Measurements from ENCODE around the gene PHC3.

Gene PHC3

DNA sequence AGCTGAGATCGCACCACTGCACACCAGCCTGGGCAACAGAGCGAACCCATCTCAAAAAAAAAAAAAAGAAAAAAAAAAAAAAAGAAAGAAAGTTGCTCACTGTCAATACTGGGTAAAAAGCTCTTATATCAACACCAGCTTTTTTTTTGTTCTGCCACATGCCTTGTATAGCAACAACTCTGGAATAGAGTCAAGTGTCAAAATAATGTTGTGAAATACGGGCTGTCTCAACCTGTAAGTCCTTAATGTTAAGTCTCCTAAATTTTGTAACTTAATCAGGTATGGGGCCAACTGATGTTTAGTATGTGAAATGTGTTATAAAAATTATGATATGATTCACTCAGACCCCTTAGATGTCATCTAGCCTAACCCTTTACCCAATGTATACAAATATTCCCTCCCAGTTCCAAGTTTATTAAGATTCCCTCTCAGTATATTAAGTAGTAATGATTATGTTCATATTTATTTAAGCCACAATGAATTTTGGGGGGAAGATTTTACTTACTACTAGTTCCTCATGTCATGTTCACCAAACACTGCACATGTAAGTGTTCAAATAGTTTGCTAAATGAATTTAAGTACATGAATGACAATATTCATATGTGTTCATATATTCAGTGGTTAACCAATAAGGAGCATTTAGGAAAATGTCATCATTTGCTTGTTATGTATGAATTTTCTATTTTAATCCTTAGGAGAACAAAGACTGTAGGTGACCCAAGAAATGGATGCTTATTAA is 91.5 kb downstream of the PHC3 start:
- no peak for DNase-seq (ENCODE audit: insufficient read length)
- TF ChIP-seq POLR2AphosphoS5 (IDR thresholded peaks at IDR 0.05; ENCODE audit: low read depth, low read length), result no peak
- TF ChIP-seq POLR2A (IDR thresholded peaks at IDR 0.05; ENCODE audit: low read depth, low read length), result no peak
- TF ChIP-seq TAF1 (IDR thresholded peaks at IDR 0.05; ENCODE audit: borderline replicate concordance, low read depth, low read length), result no peak
- no peak for FAIRE-seq

DNA sequence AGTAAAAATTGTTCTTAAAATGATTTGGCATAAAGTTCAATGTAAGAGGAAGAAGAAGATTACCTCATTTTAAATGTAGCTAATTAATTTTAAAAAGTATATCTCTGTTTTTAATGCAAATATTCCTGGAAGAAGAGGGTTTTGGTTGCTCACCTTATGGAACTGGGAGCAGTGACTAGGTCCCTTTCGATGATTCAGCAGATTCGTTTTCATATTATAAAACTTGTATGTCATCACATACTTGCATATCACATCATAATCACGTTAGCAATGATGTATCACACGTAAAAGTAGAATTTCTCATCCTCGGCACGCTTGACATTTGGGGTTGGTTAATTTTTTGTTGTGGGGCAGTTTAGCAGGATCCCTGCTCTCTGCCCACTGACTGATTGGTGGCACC is 96.1 kb downstream of the PHC3 start:
- no peak for TF ChIP-seq TAF1 (IDR thresholded peaks at IDR 0.05; ENCODE audit: borderline replicate concordance, low read depth, low read length)
- TF ChIP-seq POLR2A (IDR thresholded peaks at IDR 0.05; ENCODE audit: low read depth, low read length), result no peak
- TF ChIP-seq POLR2AphosphoS5 (IDR thresholded peaks at IDR 0.05; ENCODE audit: low read depth, low read length), result no peak
- FAIRE-seq (no peak), DNase-seq (ENCODE audit: insufficient read length) (no peak)

DNA sequence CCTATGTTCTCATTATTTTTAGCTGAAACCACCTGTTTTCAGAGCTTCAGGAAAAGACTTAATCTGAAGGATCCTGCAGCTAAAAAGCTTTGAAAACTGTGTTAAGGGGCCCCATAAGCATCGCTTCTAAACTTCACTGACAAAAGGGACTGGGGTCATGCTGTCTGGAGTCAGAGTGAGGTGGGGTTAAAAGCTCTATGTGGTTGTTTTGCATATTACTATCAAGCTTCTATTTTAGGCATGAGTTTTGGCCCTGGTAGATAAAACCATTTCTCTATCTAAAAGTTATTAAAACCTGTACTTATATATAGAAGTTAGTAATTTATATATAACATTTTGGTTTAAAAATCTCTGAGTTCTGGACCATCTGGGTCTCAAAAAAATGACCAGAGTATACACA is 98.2 kb downstream of the PHC3 start:
- no peak for FAIRE-seq
- no peak for DNase-seq (ENCODE audit: insufficient read length)
- TF ChIP-seq TAF1 (IDR thresholded peaks at IDR 0.05; ENCODE audit: borderline replicate concordance, low read depth, low read length) (no peak), POLR2A (IDR thresholded peaks at IDR 0.05; ENCODE audit: low read depth, low read length) (no peak), POLR2AphosphoS5 (IDR thresholded peaks at IDR 0.05; ENCODE audit: low read depth, low read length) (no peak)

DNA sequence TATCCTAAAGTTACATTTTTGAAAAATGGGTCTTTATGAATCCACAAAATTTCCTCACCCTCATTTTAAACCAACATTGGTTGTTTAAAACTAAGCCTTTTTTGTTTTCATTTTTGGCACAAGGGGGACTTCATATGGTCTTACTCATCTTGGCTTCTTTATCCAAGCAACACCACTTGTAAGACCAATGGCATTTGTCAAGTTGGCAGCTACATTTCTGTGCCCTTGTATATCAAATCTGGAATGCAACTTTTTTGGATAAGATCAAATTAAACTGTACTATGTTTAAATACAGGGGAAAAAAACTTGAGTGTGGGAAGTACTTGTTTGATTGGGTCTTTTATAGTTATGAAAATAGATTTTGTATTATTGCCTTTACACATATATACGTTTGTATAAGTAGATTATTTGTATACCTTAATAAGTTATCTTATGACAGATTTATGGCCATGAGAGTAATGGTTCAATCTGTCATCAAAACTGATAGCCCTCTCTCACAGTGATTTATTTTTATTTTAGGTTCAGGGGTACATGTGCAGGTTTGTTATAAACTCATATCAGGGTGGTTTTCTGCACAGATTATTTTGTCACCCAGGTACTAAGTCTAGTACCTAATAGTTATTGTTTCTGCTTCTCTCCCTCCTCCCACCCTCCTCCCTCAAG is 100.3 kb downstream of the PHC3 start:
- no peak for FAIRE-seq
- DNase-seq (ENCODE audit: insufficient read length), result no peak
- TF ChIP-seq TAF1 (IDR thresholded peaks at IDR 0.05; ENCODE audit: borderline replicate concordance, low read depth, low read length) (no peak), POLR2AphosphoS5 (IDR thresholded peaks at IDR 0.05; ENCODE audit: low read depth, low read length) (no peak), POLR2A (IDR thresholded peaks at IDR 0.05; ENCODE audit: low read depth, low read length) (no peak)

DNA sequence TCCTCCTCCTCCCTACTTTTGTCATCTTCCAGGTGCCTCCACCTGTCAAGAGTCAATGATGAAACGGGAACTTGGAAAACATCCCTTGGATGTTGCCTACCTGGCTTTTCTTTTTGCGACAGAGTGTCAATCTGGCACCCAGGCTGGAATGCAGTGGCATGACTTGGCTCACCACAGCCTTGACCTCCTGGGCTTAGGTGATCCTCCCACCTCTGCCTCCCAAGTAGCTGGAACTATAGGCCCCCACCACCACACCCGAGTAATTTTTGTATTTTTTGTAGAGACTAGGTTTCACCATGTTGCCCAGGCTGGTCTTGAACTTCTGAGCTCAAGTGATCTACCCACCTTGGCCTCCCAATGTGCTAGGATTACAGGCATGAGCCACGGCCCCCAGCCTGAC is 100.9 kb downstream of the PHC3 start:
- FAIRE-seq (no peak), DNase-seq (ENCODE audit: insufficient read length) (no peak)
- TF ChIP-seq POLR2AphosphoS5 (IDR thresholded peaks at IDR 0.05; ENCODE audit: low read depth, low read length) (no peak), TAF1 (IDR thresholded peaks at IDR 0.05; ENCODE audit: borderline replicate concordance, low read depth, low read length) (no peak), POLR2A (IDR thresholded peaks at IDR 0.05; ENCODE audit: low read depth, low read length) (no peak)

DNA sequence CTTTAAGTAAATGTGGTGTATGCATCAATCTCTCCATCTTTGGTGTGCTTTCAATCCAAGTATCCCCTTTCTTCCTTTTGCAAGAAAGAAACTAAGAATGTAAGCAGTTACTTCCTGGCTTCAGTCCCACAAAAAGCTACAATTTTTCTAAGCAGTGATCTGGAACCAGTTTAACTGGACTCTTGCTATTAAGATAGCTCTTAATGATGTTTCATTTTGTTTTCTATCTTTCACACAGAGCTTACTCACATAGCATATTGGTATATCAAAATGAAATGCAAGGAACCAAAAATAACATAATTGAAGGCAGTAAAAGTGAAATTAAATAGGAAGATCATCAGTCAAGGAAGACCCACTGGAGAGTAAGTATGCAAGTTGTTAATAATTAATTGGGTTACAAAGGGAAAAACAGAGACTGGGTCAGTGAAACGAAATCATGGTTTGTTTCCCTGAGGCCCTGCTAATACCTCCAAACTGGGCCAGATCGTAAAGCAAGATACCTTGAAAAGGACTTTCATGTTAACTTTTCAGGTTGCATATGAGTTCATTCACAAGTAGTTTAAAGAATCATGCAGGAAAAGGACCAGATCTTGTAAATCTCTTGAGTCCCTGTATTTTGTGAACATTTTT is 101.9 kb downstream of the PHC3 start:
- DNase-seq (ENCODE audit: insufficient read length) (no peak), FAIRE-seq (no peak)
- TF ChIP-seq POLR2A (IDR thresholded peaks at IDR 0.05; ENCODE audit: low read depth, low read length), result no peak
- TF ChIP-seq POLR2AphosphoS5 (IDR thresholded peaks at IDR 0.05; ENCODE audit: low read depth, low read length), result no peak
- TF ChIP-seq TAF1 (IDR thresholded peaks at IDR 0.05; ENCODE audit: borderline replicate concordance, low read depth, low read length), result no peak

DNA sequence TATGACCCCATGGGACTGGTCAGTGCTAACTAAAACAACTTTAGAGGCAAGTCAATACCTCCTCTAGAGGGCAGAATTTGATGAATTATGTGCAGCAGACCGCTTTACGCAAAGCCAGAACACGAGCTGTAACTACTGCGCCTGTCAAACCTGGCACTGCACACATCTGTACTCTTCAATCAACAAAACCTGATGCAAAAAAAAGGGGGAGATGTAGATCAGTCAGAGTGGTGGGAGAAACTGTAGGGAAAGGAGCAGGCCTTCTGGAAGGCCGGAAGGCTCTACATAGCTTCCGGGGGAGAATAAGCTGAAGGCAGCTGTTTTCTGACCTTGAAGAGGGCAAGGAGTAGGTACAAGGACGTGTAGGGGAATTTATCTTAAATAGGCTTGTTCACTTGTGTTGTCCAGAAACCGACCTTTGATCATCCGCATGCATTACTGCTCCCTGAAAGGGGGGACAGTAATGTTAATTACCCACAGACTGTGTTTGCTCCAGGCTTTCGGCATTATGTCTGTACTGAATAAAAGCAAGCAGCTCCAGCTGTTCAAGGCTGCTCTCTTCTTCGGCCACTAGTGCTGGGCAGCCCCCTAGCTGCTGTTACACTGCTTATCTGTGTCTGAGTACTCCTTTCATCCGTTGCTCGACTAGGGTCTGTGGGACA is 102.8 kb downstream of the PHC3 start:
- TF ChIP-seq POLR2A (IDR thresholded peaks at IDR 0.05; ENCODE audit: low read depth, low read length) (no peak), POLR2AphosphoS5 (IDR thresholded peaks at IDR 0.05; ENCODE audit: low read depth, low read length) (no peak), TAF1 (IDR thresholded peaks at IDR 0.05; ENCODE audit: borderline replicate concordance, low read depth, low read length) (no peak)
- DNase-seq (ENCODE audit: insufficient read length) (no peak), FAIRE-seq (no peak)

DNA sequence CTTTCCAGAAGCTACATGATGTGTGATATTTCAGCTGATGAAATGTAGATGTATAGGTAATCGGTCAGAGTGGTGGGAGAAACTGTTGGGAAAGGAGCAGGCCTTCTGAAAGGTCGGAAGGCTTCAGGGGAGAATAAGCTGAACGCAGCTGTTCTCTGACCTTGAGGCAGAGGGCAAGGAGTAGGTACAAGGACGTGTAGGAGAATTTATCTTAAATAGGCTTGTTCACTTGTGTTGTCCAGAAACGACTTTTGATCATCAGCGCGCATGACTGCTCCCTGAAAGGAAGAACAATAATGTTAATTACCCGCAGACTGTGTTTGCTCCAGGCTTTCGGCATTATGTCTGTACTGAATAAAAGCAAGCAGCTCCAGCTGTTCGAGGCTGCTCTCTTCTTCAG is 104.2 kb downstream of the PHC3 start:
- DNase-seq (ENCODE audit: insufficient read length) (no peak), FAIRE-seq (no peak)
- TF ChIP-seq POLR2AphosphoS5 (IDR thresholded peaks at IDR 0.05; ENCODE audit: low read depth, low read length) (no peak), TAF1 (IDR thresholded peaks at IDR 0.05; ENCODE audit: borderline replicate concordance, low read depth, low read length) (no peak)

DNA sequence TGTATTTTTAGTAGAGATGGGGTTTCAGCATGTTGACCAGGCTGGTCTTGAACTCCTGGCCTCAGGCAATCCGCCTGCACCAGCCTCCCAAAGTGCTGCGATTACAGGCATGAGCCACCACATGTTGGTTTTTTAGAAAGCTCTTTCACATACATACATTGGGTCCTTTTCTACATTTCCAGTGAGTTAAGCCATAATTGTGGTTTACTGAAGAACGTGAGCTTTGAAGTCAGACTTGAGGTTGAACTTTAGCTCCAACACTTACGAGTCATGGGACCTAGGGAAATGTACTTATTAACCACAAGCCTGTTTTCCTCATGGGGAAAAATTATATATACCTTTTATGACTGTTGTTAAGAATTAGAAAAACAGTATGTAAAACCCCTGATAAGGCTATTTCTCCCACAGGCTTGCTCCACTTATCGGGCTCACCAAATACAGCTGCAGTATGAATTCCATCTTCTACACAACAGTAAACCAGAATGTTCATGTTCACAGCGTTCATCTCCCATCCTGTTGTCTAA is 104.8 kb downstream of the PHC3 start:
- TF ChIP-seq POLR2AphosphoS5 (IDR thresholded peaks at IDR 0.05; ENCODE audit: low read depth, low read length) (no peak), TAF1 (IDR thresholded peaks at IDR 0.05; ENCODE audit: borderline replicate concordance, low read depth, low read length) (no peak), POLR2A (IDR thresholded peaks at IDR 0.05; ENCODE audit: low read depth, low read length) (no peak)
- FAIRE-seq, result no peak
- DNase-seq (ENCODE audit: insufficient read length), result no peak

DNA sequence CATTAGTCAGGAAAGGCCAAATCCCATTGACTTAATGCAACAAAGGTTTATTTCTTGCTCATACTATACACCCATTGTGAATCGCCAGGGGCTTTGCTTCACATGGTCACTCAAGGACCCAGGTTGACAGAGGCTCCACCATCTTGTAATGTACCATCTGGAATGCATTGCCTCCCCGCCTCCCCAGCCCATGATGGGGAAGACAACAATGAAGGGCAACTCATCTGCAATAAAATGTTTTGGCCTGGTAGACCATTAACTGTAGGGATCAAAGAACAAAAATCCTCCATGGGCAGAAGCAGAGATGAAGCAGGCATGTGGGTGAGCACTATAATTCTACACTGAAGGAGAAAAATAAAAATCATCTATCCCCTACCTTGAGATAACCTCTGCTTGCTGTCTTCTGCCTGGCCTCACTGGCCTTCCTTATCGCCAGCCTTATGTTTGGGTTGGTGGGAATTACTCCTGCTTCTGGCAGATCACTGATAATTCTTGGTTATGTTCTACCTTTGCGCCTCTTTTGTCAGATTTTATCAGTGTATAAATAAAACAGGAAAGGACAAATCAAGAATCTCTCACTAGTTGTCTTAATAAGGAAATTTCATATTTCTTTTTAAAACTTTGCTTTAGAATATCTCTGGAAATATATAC is 106.0 kb downstream of the PHC3 start:
- DNase-seq (ENCODE audit: insufficient read length) (no peak), FAIRE-seq (no peak)
- TF ChIP-seq POLR2A (IDR thresholded peaks at IDR 0.05; ENCODE audit: low read depth, low read length), result no peak
- no peak for TF ChIP-seq POLR2AphosphoS5 (IDR thresholded peaks at IDR 0.05; ENCODE audit: low read depth, low read length)
- no peak for TF ChIP-seq TAF1 (IDR thresholded peaks at IDR 0.05; ENCODE audit: borderline replicate concordance, low read depth, low read length)

DNA sequence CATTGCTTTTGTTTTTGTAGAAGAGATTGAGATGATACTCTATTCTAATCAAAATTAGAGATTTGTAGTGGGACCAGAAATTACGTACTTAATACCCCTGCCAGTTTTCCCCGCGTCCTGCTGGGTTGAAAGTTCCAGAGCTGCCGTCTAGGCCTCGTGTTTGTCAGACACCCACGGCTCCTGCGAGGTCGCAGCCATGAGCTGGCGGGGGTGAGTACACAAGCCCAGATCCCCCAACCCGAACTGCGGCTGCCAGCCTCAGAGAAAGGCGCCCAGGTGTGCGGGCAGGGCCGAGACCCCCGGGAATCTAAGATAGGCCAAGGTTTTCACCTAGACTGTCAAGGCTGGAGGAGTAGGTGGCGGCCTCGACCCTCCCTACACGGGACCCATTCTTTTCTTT is 117.4 kb downstream of the PHC3 start:
- no peak for FAIRE-seq
- no peak for DNase-seq (ENCODE audit: insufficient read length)
- TF ChIP-seq TAF1 (IDR thresholded peaks at IDR 0.05; ENCODE audit: borderline replicate concordance, low read depth, low read length), result no peak
- TF ChIP-seq POLR2A (IDR thresholded peaks at IDR 0.05; ENCODE audit: low read depth, low read length), result no peak
- no peak for TF ChIP-seq POLR2AphosphoS5 (IDR thresholded peaks at IDR 0.05; ENCODE audit: low read depth, low read length)

Data from GM12892 (cell line).